Bronchial smooth muscle cell (primary cell): ENCODE measurements around the gene NUP153. TPM values are rescaled to one million over a fixed set of nuclear protein-coding genes. Genes with fewer than 3 reads are reported as not detected.

ENCODE experiments used
- total RNA-seq: library from RNA; depleted of rRNA; stranded (reverse); fragments of >200 nt; gene quantifications from 2 replicates; pipeline ENCODE4 v1.2.1, GENCODE V29; 2014

The NUP153 gene
- 10.0 and 10.7 TPM in 2 replicates for total RNA-seq

DNA sequence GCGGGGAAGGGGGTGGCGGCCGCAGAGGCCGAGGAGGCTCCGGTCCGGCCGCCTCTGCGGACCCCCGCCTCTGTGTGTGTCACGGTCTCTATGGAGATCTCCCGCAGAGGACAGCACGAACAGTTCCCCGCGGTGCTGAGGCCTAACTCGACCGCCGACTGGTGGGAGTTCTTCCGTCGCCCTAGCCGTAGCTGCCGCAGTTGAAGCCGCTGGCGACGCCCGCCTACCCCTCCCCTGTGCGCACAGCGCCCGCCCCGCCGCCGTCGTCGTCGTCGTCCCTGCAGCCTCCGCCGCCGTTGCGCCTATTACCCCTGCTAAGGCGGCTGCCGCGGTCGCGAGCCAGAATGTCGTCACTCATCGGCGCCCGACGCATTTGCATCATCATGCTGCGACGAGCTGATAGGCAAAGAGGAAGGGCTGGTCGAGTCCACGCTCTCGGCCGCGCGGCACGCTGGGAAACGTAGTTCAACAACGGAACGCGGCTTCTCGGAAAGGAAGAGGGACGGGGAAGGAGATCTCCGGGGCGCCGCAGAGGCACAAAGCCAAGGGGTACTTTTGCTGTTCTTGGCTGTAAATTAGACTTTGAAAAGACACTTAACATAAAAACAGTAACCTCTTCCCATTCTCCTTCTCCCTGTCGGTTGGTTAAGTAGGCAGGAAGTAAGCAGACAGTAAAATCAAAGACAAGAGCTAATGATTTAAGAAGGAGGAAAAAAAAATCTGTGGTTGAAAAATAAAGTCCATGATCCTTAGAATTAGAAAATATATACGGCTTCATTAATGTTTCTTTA is at the start of gene NUP153:
TSS of gene NUP153 (minus strand) at position 346 of the 791 bp plus-strand sequence. CDS start 538 bp downstream, outside the sequence.

DNA sequence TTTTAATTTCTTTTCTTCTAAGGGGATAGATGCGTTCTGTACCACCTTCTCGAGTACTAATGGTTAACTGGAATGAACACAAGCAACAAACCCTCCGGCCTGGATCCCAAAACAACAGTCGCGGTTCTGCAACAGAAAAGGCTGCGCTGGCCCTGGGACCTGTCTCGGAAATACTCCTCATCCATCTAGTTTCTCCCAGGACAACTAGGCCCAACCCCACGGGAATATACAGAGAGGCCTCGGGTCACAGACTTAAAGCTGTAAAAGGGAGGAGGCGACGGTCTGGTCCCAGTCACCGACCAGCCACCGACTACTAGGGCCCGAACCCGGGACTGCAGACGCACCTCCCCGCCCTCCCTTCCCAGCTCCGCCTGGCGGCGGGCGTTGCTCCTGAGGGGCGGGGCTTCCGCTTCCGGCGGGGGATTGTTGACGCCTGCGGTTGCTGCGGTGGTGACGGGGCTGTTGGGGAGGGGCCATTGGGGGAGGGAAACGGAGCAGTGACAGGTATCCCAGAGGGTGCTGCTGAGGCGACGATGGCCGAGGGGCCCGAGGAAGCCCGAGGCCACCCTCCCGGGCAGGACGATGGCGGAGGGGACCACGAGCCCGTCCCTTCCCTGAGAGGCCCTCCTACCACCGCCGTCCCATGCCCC is 106.7 kb downstream of the NUP153 start, which contains the start of gene FAM8A1:
TSS of gene FAM8A1 (plus strand) at position 426 of the 650 bp plus-strand sequence. CDS start at position 534, 108 bp downstream.

Other genes starting within 250 kb of the NUP153 start
- 10.1 and 16.2 TPM in 2 replicates for gene FAM8A1, start 106.6 kb downstream of the NUP153 start, total RNA-seq